ENCODE data around the gene ACADS.

Gene ACADS

GRCh38 chr12:120738252-120739030, 12.8 kb downstream of the ACADS start:
- no peak for FAIRE-seq
- DNase-seq (ENCODE audit: insufficient read length, low spot score): no peak
- TF ChIP-seq CTCF (IDR thresholded peaks at IDR 0.05; ENCODE audit: insufficient read depth, missing control alignments): no peak

GRCh38 chr12:120739031-120739762, 13.6 kb downstream of the ACADS start:
- no peak for DNase-seq (ENCODE audit: insufficient read length, low spot score)
- TF ChIP-seq CTCF (IDR thresholded peaks at IDR 0.05; ENCODE audit: insufficient read depth, missing control alignments): no peak
- FAIRE-seq: no peak

GRCh38 chr12:120739821-120740613, 14.4 kb downstream of the ACADS start:
- FAIRE-seq (no peak), DNase-seq (ENCODE audit: insufficient read length, low spot score) (no peak)
- no peak for TF ChIP-seq CTCF (IDR thresholded peaks at IDR 0.05; ENCODE audit: insufficient read depth, missing control alignments)

- no peak for DNase-seq (ENCODE audit: insufficient read length, low spot score)
- TF ChIP-seq CTCF (IDR thresholded peaks at IDR 0.05; ENCODE audit: insufficient read depth, missing control alignments): no peak
- no peak for FAIRE-seq
Observed at GRCh38 chr12:120740871-120741270, 15.2 kb downstream of the ACADS start.

GRCh38 chr12:120741476-120742421, 16.1 kb downstream of the ACADS start:
- no peak for TF ChIP-seq CTCF (IDR thresholded peaks at IDR 0.05; ENCODE audit: insufficient read depth, missing control alignments)
- DNase-seq (ENCODE audit: insufficient read length, low spot score): no peak
- no peak for FAIRE-seq

- no peak for FAIRE-seq
- no peak for TF ChIP-seq CTCF (IDR thresholded peaks at IDR 0.05; ENCODE audit: insufficient read depth, missing control alignments)
- DNase-seq (ENCODE audit: insufficient read length, low spot score): no peak
Observed at GRCh38 chr12:120744922-120745493, 19.4 kb downstream of the ACADS start.

All from D721Med (cell line).